HEK293 (cell line): Measurements from ENCODE around the gene TENT4A.

Experiments
- CTCF ChIA-PET: fragments of 350-600 bp; formaldehyde crosslinking; extraction: SDS; loops from one replicate; lab custom pipeline; 2021; ENCODE audit warnings: antibody characterized with exemption; lab: Yijun Ruan, JAX
- POLR2A ChIA-PET: fragments of 300-600 bp; formaldehyde crosslinking; extraction: SDS; loops from one replicate; lab custom pipeline; 2020; ENCODE audit warnings: antibody characterized with exemption, inconsistent platforms; lab: Yijun Ruan, JAX
- H3K27ac ChIP-seq: fragments of 200-500 bp; sonication (Bioruptor generic); 2 replicates; pipeline ENCODE4 v1.5.1; 2014; ENCODE audit warnings: low read depth, low read length, control low read depth, inconsistent platforms; ENCODE audit errors: extremely low read depth
- H3K36me3 ChIP-seq, 2 experiments: fragments of 200-500 bp in 1 of 2; sonication (Bioruptor generic) in 1 of 2; 1 replicate in 1 of 2; 2 replicates in 1 of 2; pipeline ENCODE4 v1.5.1; 2014 to 2017; ENCODE audit warnings: inconsistent platforms in 2 of 2, low read length in 2 of 2; ENCODE audit not compliant: control insufficient read depth in 2 of 2, insufficient read depth in 1 of 2
- H3K4me1 ChIP-seq: fragments of 200-500 bp; sonication (Bioruptor generic); 2 replicates; pipeline ENCODE4 v1.5.1; 2014; ENCODE audit warnings: mild to moderate bottlenecking, low read length, inconsistent platforms; ENCODE audit not compliant: control insufficient read depth, insufficient read depth
- H3K4me3 ChIP-seq: 2 replicates; pipeline ENCODE4 v1.5.1; 2011; ENCODE audit warnings: low read depth, mild to moderate bottlenecking, control low read depth, low read length, moderate library complexity
- H3K9me3 ChIP-seq: fragments of 200-500 bp; sonication (Bioruptor generic); 2 replicates; pipeline ENCODE4 v1.5.1; 2014; ENCODE audit warnings: low read depth, low read length, inconsistent platforms; ENCODE audit not compliant: control insufficient read depth, insufficient read depth
- ELK4 ChIP-seq: IDR thresholded peaks from 2 replicates; pipeline ENCODE4 v1.6.1; 2011; ENCODE audit warnings: mild to moderate bottlenecking, low read depth, low read length, borderline replicate concordance
- GLIS2 ChIP-seq: fragments of 450-650 bp; formaldehyde crosslinking; IDR thresholded peaks from 2 replicates; pipeline ENCODE4 v1.5.1; 2016; ENCODE audit warnings: missing biosample characterization, missing genetic modification characterization
- KLF8 ChIP-seq: fragments of 450-650 bp; formaldehyde crosslinking; IDR thresholded peaks from 2 replicates; pipeline ENCODE4 v1.5.1; 2016; ENCODE audit warnings: missing biosample characterization, missing genetic modification characterization
- KLF9 ChIP-seq: fragments of 450-650 bp; formaldehyde crosslinking; IDR thresholded peaks from 2 replicates; pipeline ENCODE4 v1.5.1; 2016; ENCODE audit warnings: missing biosample characterization, missing genetic modification characterization, low read depth
- OVOL3 ChIP-seq: fragments of 450-650 bp; formaldehyde crosslinking; IDR thresholded peaks from 2 replicates; pipeline ENCODE4 v1.5.1; 2016; ENCODE audit warnings: missing biosample characterization, missing genetic modification characterization
- PRDM10 ChIP-seq: fragments of 450-650 bp; formaldehyde crosslinking; IDR thresholded peaks from 2 replicates; pipeline ENCODE4 v1.5.1; 2016; ENCODE audit warnings: missing biosample characterization, missing genetic modification characterization
- PRDM2 ChIP-seq: fragments of 450-650 bp; formaldehyde crosslinking; IDR thresholded peaks from 2 replicates; pipeline ENCODE4 v1.5.1; 2016; ENCODE audit warnings: missing biosample characterization, missing genetic modification characterization, borderline replicate concordance
- ZBTB20 ChIP-seq: fragments of 450-650 bp; formaldehyde crosslinking; IDR thresholded peaks from 2 replicates; pipeline ENCODE4 v1.5.1; 2016; ENCODE audit warnings: missing biosample characterization, missing genetic modification characterization
- ZFP37 ChIP-seq: fragments of 450-650 bp; formaldehyde crosslinking; IDR thresholded peaks from 2 replicates; pipeline ENCODE4 v1.5.1; 2016; ENCODE audit warnings: missing biosample characterization, missing genetic modification characterization
- ZNF112 ChIP-seq: fragments of 450-650 bp; formaldehyde crosslinking; IDR thresholded peaks from 2 replicates; pipeline ENCODE4 v1.5.0; 2017; ENCODE audit warnings: missing biosample characterization, missing genetic modification characterization
- ZNF132 ChIP-seq: fragments of 450-650 bp; formaldehyde crosslinking; IDR thresholded peaks from 2 replicates; pipeline ENCODE4 v1.5.1; 2017; ENCODE audit warnings: missing biosample characterization, missing genetic modification characterization, borderline replicate concordance
- ZNF350 ChIP-seq: fragments of 450-650 bp; formaldehyde crosslinking; IDR thresholded peaks from 2 replicates; pipeline ENCODE4 v1.5.0; 2017; ENCODE audit warnings: missing biosample characterization, mild to moderate bottlenecking, missing genetic modification characterization
- ZNF660 ChIP-seq: fragments of 450-650 bp; IDR thresholded peaks from 2 replicates; pipeline ENCODE4 v1.5.1; 2018; ENCODE audit warnings: missing biosample characterization, mild to moderate bottlenecking, missing genetic modification characterization
- ZNF777 ChIP-seq: fragments of 450-650 bp; formaldehyde crosslinking; IDR thresholded peaks from 2 replicates; pipeline ENCODE4 v1.5.1; 2017; ENCODE audit warnings: missing biosample characterization, missing genetic modification characterization, borderline replicate concordance

TENT4A gene

GRCh38 chr5:6716629-6717149 lies 3.5 kb downstream of the TENT4A start:
- Histone ChIP-seq H3K4me1 (peaks cover 40% of the 10 kb centered on the region), H3K4me3 (no peak overlapping the region), H3K36me3 (peaks cover 0 to 41% of the 10 kb centered on the region in 2 experiments; a peak in 1 of 3 replicates), H3K27ac (no peak overlapping the region), H3K9me3 (no peaks in the 10 kb centered on the region)
- TF ChIP-seq ELK4 (no peak), GLIS2 (tag by site-specific recombination) (peak; percentile 35; the same call in 1 of the 2 replicates), ZNF112 (tag by site-specific recombination) (no peak), ZNF660 (no peak), ZNF132 (no peak)
- ChIA-PET CTCF (interaction anchor here (0.6 kb wide), 1 partner anchor 456 kb away, joined by 3 read pairs; no protein-coding TSS in a partner anchor), POLR2A (interaction anchor here (0.9 to 1.5 kb wide), 2 partner anchors 30 to 84 kb away, joined by 3 to 4 read pairs; partner anchors contain the start of genes NSUN2 and SRD5A1)

- POLR2A ChIA-PET, result interaction anchor here (0.9 to 1.5 kb wide), 2 partner anchors 31 to 84 kb away, joined by 3 to 4 read pairs; partner anchors contain the start of genes NSUN2 and SRD5A1
- CTCF ChIA-PET, result interaction anchor here (0.6 to 1.0 kb wide), 3 partner anchors 14 to 456 kb away, joined by 3 to 4 read pairs (median 4); no protein-coding TSS in a partner anchor
Measured at GRCh38 chr5:6717247-6717646, 4.0 kb downstream of the TENT4A start.

More at GRCh38 chr5:6717247-6717646, 4.0 kb downstream of the TENT4A start:
- H3K9me3 ChIP-seq, result no peaks in the 10 kb centered on the region
- H3K36me3 ChIP-seq, result peaks cover 0 to 41% of the 10 kb centered on the region in 2 experiments; a peak in 1 of 3 replicates
- H3K4me1 ChIP-seq, result peaks cover 44% of the 10 kb centered on the region
- H3K4me3 ChIP-seq, result no peak overlapping the region
- TF ChIP-seq ZFP37 (tag by site-specific recombination), result no peak
- no peak for TF ChIP-seq KLF8 (tag by site-specific recombination)
- TF ChIP-seq KLF9 (tag by site-specific recombination), result no peak
- no peak for TF ChIP-seq ZNF350 (tag by site-specific recombination)
- TF ChIP-seq PRDM2, result no peak
- TF ChIP-seq OVOL3 (tag by site-specific recombination), result no peak
- no peak for TF ChIP-seq PRDM10 (tag by site-specific recombination)
- TF ChIP-seq ZBTB20, result no peak
- no peak for TF ChIP-seq ZNF777
- H3K27ac ChIP-seq, result no peak overlapping the region
